Measurements from ENCODE around the gene SCGN. TPM values are rescaled to one million over a fixed set of nuclear protein-coding genes. Genes with fewer than 3 reads are reported as not detected.

Gene SCGN
- total and polyA plus RNA-seq, 4 donors: 0.07 to 2.7 (median 0.13) TPM

DNA sequence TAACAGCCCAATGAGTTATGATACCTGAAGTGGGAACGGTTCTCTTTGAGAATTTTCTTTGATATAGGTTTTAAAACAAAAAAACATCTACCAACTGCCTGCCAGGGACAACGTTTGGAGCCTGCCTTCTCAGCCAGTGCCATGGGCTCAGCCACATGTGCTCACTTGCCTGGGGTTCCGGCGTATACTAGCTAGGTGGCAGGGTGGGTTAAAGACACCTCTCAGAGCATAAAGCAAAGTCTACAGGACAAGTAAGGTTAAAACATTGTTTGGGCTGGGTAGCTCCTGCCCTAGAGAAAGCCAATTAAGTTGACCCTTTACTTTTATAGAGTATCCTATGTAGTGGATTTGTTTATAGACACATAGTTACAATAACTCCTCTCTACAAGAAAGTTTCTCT lies 38.0 kb upstream of the SCGN start:
- WGBS, 2 donors: 81 to 90% methylated on average over 4 of the region's 4 CpGs
- H3K9me3 ChIP-seq (ENCODE audit: control insufficient read depth in 4 of 4, insufficient read depth in 3 of 4, low read length in 3 of 4): no peaks in the 10 kb centered on the region

DNA sequence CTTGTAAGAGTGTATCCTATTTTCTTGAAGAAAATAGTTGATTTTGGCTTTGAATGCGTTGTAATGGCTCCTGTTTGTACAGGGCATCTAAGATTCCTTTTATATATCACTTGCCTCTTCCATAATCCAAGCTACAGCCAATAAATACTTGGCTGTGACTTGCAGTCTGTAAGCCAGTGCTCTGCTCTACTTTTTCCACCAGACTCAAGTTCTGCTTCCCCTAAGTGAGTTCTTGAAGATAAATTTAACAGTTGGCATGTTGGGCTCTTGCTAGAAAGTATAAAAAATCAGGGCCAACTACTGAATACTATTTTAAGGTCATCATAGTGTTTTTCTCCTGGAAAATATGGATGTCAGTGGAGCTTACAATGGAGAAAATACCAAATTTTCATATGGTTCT lies 36.5 kb upstream of the SCGN start:
- Histone ChIP-seq H3K36me3 (ENCODE audit: control insufficient read depth in 4 of 4, insufficient read depth in 4 of 4, low read length in 4 of 4) (peaks cover 0 to 3% (median under 1%) of the 10 kb centered on the region in 4 donors), H3K27me3 (ENCODE audit: control insufficient read depth in 3 of 3, insufficient read depth in 3 of 3, low read length in 2 of 3) (no peaks in the 10 kb centered on the region), H3K9ac (ENCODE audit: insufficient read depth in 1 of 2, low read length in 2 of 2) (no peak overlapping the region), H3K4me1 (ENCODE audit: control insufficient read depth in 5 of 5, insufficient read depth in 5 of 5, low read length in 5 of 5) (no peaks in the 10 kb centered on the region), H3K27ac (ENCODE audit: low read depth in 1 of 2, low read length in 1 of 2) (no peak overlapping the region), H3K4me3 (no peak overlapping the region), H3K9me3 (ENCODE audit: control insufficient read depth in 4 of 4, insufficient read depth in 3 of 4, low read length in 3 of 4) (no peaks in the 10 kb centered on the region)
- 91 to 97% methylated on average over 1 of the region's 1 CpG for WGBS, 2 donors
- DNase-seq (no peak), ATAC-seq (ENCODE audit: insufficient read depth, low FRiP score) (no peak)
- TF ChIP-seq, protein P1, sequence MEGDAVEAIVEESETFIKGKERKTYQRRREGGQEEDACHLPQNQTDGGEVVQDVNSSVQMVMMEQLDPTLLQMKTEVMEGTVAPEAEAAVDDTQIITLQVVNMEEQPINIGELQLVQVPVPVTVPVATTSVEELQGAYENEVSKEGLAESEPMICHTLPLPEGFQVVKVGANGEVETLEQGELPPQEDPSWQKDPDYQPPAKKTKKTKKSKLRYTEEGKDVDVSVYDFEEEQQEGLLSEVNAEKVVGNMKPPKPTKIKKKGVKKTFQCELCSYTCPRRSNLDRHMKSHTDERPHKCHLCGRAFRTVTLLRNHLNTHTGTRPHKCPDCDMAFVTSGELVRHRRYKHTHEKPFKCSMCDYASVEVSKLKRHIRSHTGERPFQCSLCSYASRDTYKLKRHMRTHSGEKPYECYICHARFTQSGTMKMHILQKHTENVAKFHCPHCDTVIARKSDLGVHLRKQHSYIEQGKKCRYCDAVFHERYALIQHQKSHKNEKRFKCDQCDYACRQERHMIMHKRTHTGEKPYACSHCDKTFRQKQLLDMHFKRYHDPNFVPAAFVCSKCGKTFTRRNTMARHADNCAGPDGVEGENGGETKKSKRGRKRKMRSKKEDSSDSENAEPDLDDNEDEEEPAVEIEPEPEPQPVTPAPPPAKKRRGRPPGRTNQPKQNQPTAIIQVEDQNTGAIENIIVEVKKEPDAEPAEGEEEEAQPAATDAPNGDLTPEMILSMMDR (IDR thresholded peaks at IDR 0.05; ENCODE audit: control extremely low read depth, extremely low read depth): no peak

More for the DNA sequence above, 38.0 kb upstream of the SCGN start:
- no peak for ATAC-seq (ENCODE audit: insufficient read depth, low FRiP score)
- no peak for DNase-seq
- Histone ChIP-seq H3K27me3 (ENCODE audit: control insufficient read depth in 3 of 3, insufficient read depth in 3 of 3, low read length in 2 of 3) (no peaks in the 10 kb centered on the region), H3K9ac (ENCODE audit: insufficient read depth in 1 of 2, low read length in 2 of 2) (no peak overlapping the region), H3K4me1 (ENCODE audit: control insufficient read depth in 5 of 5, insufficient read depth in 5 of 5, low read length in 5 of 5) (no peaks in the 10 kb centered on the region), H3K4me3 (no peak overlapping the region), H3K27ac (ENCODE audit: low read depth in 1 of 2, low read length in 1 of 2) (no peak overlapping the region), H3K36me3 (ENCODE audit: control insufficient read depth in 4 of 4, insufficient read depth in 4 of 4, low read length in 4 of 4) (peaks cover 0 to 5% (median 0%) of the 10 kb centered on the region in 4 donors)
- TF ChIP-seq, protein P1 (IDR thresholded peaks at IDR 0.05; ENCODE audit: control extremely low read depth, extremely low read depth): no peak

DNA sequence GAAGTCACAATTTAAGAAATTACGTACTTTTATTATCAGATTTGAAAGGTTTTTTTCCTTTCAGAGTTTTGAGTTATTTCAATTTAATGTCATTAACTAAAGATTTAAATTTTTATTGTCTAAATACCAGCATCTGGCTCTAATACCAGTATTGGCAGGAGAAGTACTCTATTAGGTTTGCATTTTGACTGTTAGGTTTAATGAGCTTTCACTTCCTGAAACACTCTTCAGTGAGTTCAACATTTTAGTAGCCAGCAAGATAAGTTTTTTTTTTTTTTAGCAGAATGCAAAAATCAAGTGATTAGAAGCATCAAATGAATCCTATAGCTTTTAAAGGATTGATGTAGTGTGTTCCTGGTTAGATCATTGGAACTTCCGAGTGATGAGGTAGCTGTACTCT lies 34.0 kb upstream of the SCGN start:
- ATAC-seq (ENCODE audit: insufficient read depth, low FRiP score): no peak
- Histone ChIP-seq H3K9me3 (ENCODE audit: control insufficient read depth in 4 of 4, insufficient read depth in 3 of 4, low read length in 3 of 4) (no peaks in the 10 kb centered on the region), H3K4me1 (ENCODE audit: control insufficient read depth in 5 of 5, insufficient read depth in 5 of 5, low read length in 5 of 5) (no peaks in the 10 kb centered on the region), H3K36me3 (ENCODE audit: control insufficient read depth in 4 of 4, insufficient read depth in 4 of 4, low read length in 4 of 4) (peaks cover 0 to 7% (median 2%) of the 10 kb centered on the region in 4 donors), H3K27ac (ENCODE audit: low read depth in 1 of 2, low read length in 1 of 2) (no peak overlapping the region), H3K9ac (ENCODE audit: insufficient read depth in 1 of 2, low read length in 2 of 2) (no peak overlapping the region), H3K27me3 (ENCODE audit: control insufficient read depth in 3 of 3, insufficient read depth in 3 of 3, low read length in 2 of 3) (no peaks in the 10 kb centered on the region), H3K4me3 (no peak overlapping the region)
- no peak for DNase-seq
- 93 to 94% methylated on average over 2 of the region's 2 CpGs for WGBS, 2 donors
- TF ChIP-seq, protein P1 (IDR thresholded peaks at IDR 0.05; ENCODE audit: control extremely low read depth, extremely low read depth): no peak

DNA sequence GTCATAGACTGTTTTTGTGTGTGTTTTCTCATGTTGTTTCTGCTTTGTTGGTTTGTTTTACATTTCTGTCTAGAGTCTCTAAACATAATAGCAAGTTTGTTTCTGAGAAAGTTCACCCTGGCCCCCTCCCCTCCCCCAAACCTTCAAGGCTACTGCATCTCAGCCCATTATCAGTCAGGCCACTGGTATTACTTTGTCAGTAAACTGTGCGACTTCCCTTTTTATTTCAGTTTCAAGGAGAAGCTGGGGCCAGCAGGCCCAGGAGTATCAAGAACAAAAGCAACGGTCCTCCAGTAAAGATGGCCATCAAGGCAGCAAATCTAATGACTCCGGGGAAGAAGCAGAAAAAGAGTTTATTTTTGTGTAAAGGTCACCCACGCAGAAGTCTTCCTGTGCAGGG lies 32.8 kb upstream of the SCGN start:
- no peak overlapping the region for H3K27ac ChIP-seq (ENCODE audit: low read depth in 1 of 2, low read length in 1 of 2)
- H3K9me3 ChIP-seq (ENCODE audit: control insufficient read depth in 4 of 4, insufficient read depth in 3 of 4, low read length in 3 of 4): no peaks in the 10 kb centered on the region
- DNase-seq (no peak), ATAC-seq (ENCODE audit: insufficient read depth, low FRiP score) (no peak)
- TF ChIP-seq, protein P1 (IDR thresholded peaks at IDR 0.05; ENCODE audit: control extremely low read depth, extremely low read depth): no peak
- no peaks in the 10 kb centered on the region for H3K27me3 ChIP-seq (ENCODE audit: control insufficient read depth in 3 of 3, insufficient read depth in 3 of 3, low read length in 2 of 3)
- no peaks in the 10 kb centered on the region for H3K4me1 ChIP-seq (ENCODE audit: control insufficient read depth in 5 of 5, insufficient read depth in 5 of 5, low read length in 5 of 5)
- H3K4me3 ChIP-seq: no peak overlapping the region
- H3K36me3 ChIP-seq (ENCODE audit: control insufficient read depth in 4 of 4, insufficient read depth in 4 of 4, low read length in 4 of 4): peaks cover 0 to 7% (median 2%) of the 10 kb centered on the region in 4 donors
- 67 to 71% methylated on average over 4 of the region's 4 CpGs for WGBS, 2 donors
- no peak overlapping the region for H3K9ac ChIP-seq (ENCODE audit: insufficient read depth in 1 of 2, low read length in 2 of 2)

All from lung (tissue), 12 donors.